ENCODE data around the gene KCNIP4. TPM values are rescaled to one million over a fixed set of nuclear protein-coding genes. Genes with fewer than 3 reads are reported as not detected.

Gene KCNIP4
- polyA plus RNA-seq, 2 donors = 0.12 TPM; not detected in 1

DNA sequence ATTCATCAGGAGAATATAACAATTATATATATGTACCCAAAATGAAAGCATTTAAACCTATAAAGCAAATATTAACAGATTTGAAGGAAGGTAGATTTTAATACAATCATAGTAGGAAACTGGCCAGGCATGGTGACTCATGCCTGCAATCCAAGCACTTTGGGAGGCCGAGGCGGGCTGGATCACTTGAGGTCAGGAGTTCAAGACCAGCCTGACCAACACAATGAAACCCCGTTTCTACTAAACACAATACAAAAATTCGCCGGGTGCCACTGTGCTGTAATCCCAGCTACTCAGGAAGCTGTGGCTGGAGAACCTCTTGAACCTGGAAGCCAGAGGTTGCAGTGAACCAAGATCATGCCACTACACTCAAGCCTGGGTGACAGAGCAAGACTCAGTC is 118.3 kb downstream of the KCNIP4 start:
- H3K4me3 ChIP-seq (ENCODE audit: low read depth in 1 of 2, low read length in 2 of 2) = no peak overlapping the region
- 76 to 84% methylated on average over 5 of the region's 5 CpGs for WGBS, 2 donors
- no peaks in the 10 kb centered on the region for H3K4me1 ChIP-seq (ENCODE audit: control insufficient read depth in 2 of 2, insufficient read depth in 2 of 2, low read length in 1 of 2)
- H3K27ac ChIP-seq (ENCODE audit: low read depth in 2 of 2, low read length in 1 of 2) = no peak overlapping the region
- H3K36me3 ChIP-seq (ENCODE audit: control insufficient read depth in 2 of 2, insufficient read depth in 2 of 2, low read length in 1 of 2) = no peaks in the 10 kb centered on the region
- H3K27me3 ChIP-seq (ENCODE audit: control insufficient read depth in 1 of 2, insufficient read depth in 2 of 2, low read length in 2 of 2) = no peaks in the 10 kb centered on the region
- H3K9me3 ChIP-seq (ENCODE audit: control insufficient read depth in 2 of 2, insufficient read depth in 1 of 2, low read depth in 1 of 2, low read length in 1 of 2) = no peaks in the 10 kb centered on the region

- 49 to 71% methylated on average over 3 of the region's 3 CpGs for WGBS, 2 donors
- H3K4me3 ChIP-seq (ENCODE audit: low read depth in 1 of 2, low read length in 2 of 2) = no peak overlapping the region
Measured at GRCh38 chr4:21827575-21827974, 121.0 kb downstream of the KCNIP4 start.

GRCh38 chr4:21826071-21826470 is 122.5 kb downstream of the KCNIP4 start:
- Histone ChIP-seq H3K9me3 (ENCODE audit: control insufficient read depth in 2 of 2, insufficient read depth in 1 of 2, low read depth in 1 of 2, low read length in 1 of 2) (no peaks in the 10 kb centered on the region), H3K4me1 (ENCODE audit: control insufficient read depth in 2 of 2, insufficient read depth in 2 of 2, low read length in 1 of 2) (no peaks in the 10 kb centered on the region), H3K27me3 (ENCODE audit: control insufficient read depth in 1 of 2, insufficient read depth in 2 of 2, low read length in 2 of 2) (no peaks in the 10 kb centered on the region), H3K27ac (ENCODE audit: low read depth in 2 of 2, low read length in 1 of 2) (no peak overlapping the region), H3K4me3 (ENCODE audit: low read depth in 1 of 2, low read length in 2 of 2) (no peak overlapping the region), H3K36me3 (ENCODE audit: control insufficient read depth in 2 of 2, insufficient read depth in 2 of 2, low read length in 1 of 2) (no peaks in the 10 kb centered on the region)
- WGBS, 2 donors = 76 to 77% methylated on average over 4 of the region's 4 CpGs

More at GRCh38 chr4:21827575-21827974, 121.0 kb downstream of the KCNIP4 start:
- Histone ChIP-seq H3K27me3 (ENCODE audit: control insufficient read depth in 1 of 2, insufficient read depth in 2 of 2, low read length in 2 of 2) (no peaks in the 10 kb centered on the region), H3K27ac (ENCODE audit: low read depth in 2 of 2, low read length in 1 of 2) (no peak overlapping the region), H3K36me3 (ENCODE audit: control insufficient read depth in 2 of 2, insufficient read depth in 2 of 2, low read length in 1 of 2) (no peaks in the 10 kb centered on the region), H3K4me1 (ENCODE audit: control insufficient read depth in 2 of 2, insufficient read depth in 2 of 2, low read length in 1 of 2) (no peaks in the 10 kb centered on the region), H3K9me3 (ENCODE audit: control insufficient read depth in 2 of 2, insufficient read depth in 1 of 2, low read depth in 1 of 2, low read length in 1 of 2) (no peaks in the 10 kb centered on the region)

GRCh38 chr4:21819086-21819485 is 129.5 kb downstream of the KCNIP4 start:
- Histone ChIP-seq H3K36me3 (ENCODE audit: control insufficient read depth in 2 of 2, insufficient read depth in 2 of 2, low read length in 1 of 2) (no peaks in the 10 kb centered on the region), H3K27me3 (ENCODE audit: control insufficient read depth in 1 of 2, insufficient read depth in 2 of 2, low read length in 2 of 2) (no peaks in the 10 kb centered on the region), H3K27ac (ENCODE audit: low read depth in 2 of 2, low read length in 1 of 2) (no peak overlapping the region), H3K4me1 (ENCODE audit: control insufficient read depth in 2 of 2, insufficient read depth in 2 of 2, low read length in 1 of 2) (no peaks in the 10 kb centered on the region), H3K4me3 (ENCODE audit: low read depth in 1 of 2, low read length in 2 of 2) (no peak overlapping the region), H3K9me3 (ENCODE audit: control insufficient read depth in 2 of 2, insufficient read depth in 1 of 2, low read depth in 1 of 2, low read length in 1 of 2) (no peaks in the 10 kb centered on the region)
- 40 to 49% methylated on average over 1 of the region's 1 CpG for WGBS, 2 donors

DNA sequence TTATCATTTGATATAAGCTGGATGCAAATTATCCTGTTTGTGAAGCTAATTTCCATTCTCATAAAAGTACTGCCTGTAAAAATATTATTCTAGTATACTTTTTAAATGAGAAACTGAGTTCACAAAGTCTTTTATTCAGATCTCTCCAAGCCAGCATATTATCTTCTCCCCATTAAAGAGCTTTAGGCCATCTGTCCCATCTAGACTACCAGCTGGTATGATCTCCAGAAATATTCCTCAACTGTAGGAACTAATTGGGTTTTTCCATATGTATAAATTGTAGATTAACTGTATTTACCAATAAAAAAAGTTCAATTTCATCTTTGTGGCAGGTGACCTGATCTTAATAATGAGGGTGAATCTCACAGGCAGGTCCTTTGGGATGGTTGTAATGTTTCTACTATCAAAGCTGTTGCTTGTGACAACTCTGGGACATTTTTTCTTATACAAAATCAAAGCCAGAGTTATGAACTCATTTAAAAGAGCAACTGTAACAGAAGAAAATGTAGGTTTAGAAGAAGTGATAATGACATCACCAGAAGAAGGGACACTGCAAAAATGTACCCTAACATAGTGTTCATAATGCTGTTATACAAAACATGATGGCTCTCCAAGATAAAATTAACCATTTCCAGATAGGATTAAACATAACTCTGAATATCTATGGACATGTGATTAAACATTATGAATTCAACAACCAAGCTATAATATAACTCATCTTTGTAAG is 132.8 kb downstream of the KCNIP4 start:
- no peaks in the 10 kb centered on the region for H3K27me3 ChIP-seq (ENCODE audit: control insufficient read depth in 1 of 2, insufficient read depth in 2 of 2, low read length in 2 of 2)
- H3K36me3 ChIP-seq (ENCODE audit: control insufficient read depth in 2 of 2, insufficient read depth in 2 of 2, low read length in 1 of 2) = no peaks in the 10 kb centered on the region
- H3K4me1 ChIP-seq (ENCODE audit: control insufficient read depth in 2 of 2, insufficient read depth in 2 of 2, low read length in 1 of 2) = no peaks in the 10 kb centered on the region
- H3K4me3 ChIP-seq (ENCODE audit: low read depth in 1 of 2, low read length in 2 of 2) = no peak overlapping the region
- H3K9me3 ChIP-seq (ENCODE audit: control insufficient read depth in 2 of 2, insufficient read depth in 1 of 2, low read depth in 1 of 2, low read length in 1 of 2) = no peaks in the 10 kb centered on the region
- H3K27ac ChIP-seq (ENCODE audit: low read depth in 2 of 2, low read length in 1 of 2) = no peak overlapping the region

DNA sequence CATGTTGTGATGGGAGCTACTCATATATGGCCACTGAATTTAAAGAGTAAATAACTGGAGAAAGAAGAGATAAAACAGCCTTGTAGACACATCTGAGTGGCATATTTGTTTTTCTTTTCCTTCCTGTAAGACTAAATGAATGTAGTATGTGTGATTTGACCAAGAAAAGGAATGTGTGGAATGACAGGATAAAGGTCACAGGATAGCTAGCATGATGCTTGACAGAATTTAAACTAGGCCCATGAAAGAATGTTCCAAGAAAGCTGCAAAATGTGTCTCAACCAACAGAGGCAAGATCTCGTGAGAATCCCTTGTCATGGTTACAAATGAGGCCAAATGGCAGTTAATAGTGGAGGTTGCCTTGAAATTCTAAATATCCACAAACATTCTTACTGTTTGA is 137.0 kb downstream of the KCNIP4 start:
- H3K27me3 ChIP-seq (ENCODE audit: control insufficient read depth in 1 of 2, insufficient read depth in 2 of 2, low read length in 2 of 2) = no peaks in the 10 kb centered on the region
- H3K9me3 ChIP-seq (ENCODE audit: control insufficient read depth in 2 of 2, insufficient read depth in 1 of 2, low read depth in 1 of 2, low read length in 1 of 2) = no peaks in the 10 kb centered on the region
- H3K4me3 ChIP-seq (ENCODE audit: low read depth in 1 of 2, low read length in 2 of 2) = no peak overlapping the region
- WGBS, 2 donors = 23 to 31% methylated on average over 1 of the region's 1 CpG
- no peak overlapping the region for H3K27ac ChIP-seq (ENCODE audit: low read depth in 2 of 2, low read length in 1 of 2)
- no peaks in the 10 kb centered on the region for H3K36me3 ChIP-seq (ENCODE audit: control insufficient read depth in 2 of 2, insufficient read depth in 2 of 2, low read length in 1 of 2)
- no peaks in the 10 kb centered on the region for H3K4me1 ChIP-seq (ENCODE audit: control insufficient read depth in 2 of 2, insufficient read depth in 2 of 2, low read length in 1 of 2)

GRCh38 chr4:21806991-21807390 is 141.6 kb downstream of the KCNIP4 start:
- no peak overlapping the region for H3K4me3 ChIP-seq (ENCODE audit: low read depth in 1 of 2, low read length in 2 of 2)
- no peaks in the 10 kb centered on the region for H3K9me3 ChIP-seq (ENCODE audit: control insufficient read depth in 2 of 2, insufficient read depth in 1 of 2, low read depth in 1 of 2, low read length in 1 of 2)
- no peaks in the 10 kb centered on the region for H3K36me3 ChIP-seq (ENCODE audit: control insufficient read depth in 2 of 2, insufficient read depth in 2 of 2, low read length in 1 of 2)
- no peaks in the 10 kb centered on the region for H3K4me1 ChIP-seq (ENCODE audit: control insufficient read depth in 2 of 2, insufficient read depth in 2 of 2, low read length in 1 of 2)
- H3K27me3 ChIP-seq (ENCODE audit: control insufficient read depth in 1 of 2, insufficient read depth in 2 of 2, low read length in 2 of 2) = no peaks in the 10 kb centered on the region
- WGBS, 2 donors = 87% methylated on average over 3 of the region's 3 CpGs
- no peak overlapping the region for H3K27ac ChIP-seq (ENCODE audit: low read depth in 2 of 2, low read length in 1 of 2)

DNA sequence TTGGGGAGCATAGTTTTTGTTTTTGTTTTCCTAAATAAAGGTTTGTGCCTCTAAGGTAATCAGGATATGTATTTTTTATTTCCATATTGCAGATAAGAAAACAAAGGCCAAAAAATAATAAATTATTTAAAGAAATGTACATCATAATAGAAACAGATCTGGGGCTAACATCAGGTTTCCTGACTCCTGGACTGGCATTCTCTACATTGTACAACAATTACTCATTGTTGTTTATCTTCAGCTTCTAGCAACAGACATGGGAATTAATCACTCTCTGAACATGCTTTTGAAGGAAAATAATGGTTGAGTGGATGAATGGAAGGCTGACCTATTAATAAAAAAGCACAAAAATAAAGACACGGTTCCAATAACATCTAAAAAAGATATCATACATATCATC is 146.2 kb downstream of the KCNIP4 start:
- Histone ChIP-seq H3K36me3 (ENCODE audit: control insufficient read depth in 2 of 2, insufficient read depth in 2 of 2, low read length in 1 of 2) (no peaks in the 10 kb centered on the region), H3K9me3 (ENCODE audit: control insufficient read depth in 2 of 2, insufficient read depth in 1 of 2, low read depth in 1 of 2, low read length in 1 of 2) (no peaks in the 10 kb centered on the region), H3K4me3 (ENCODE audit: low read depth in 1 of 2, low read length in 2 of 2) (no peak overlapping the region), H3K27ac (ENCODE audit: low read depth in 2 of 2, low read length in 1 of 2) (no peak overlapping the region), H3K4me1 (ENCODE audit: control insufficient read depth in 2 of 2, insufficient read depth in 2 of 2, low read length in 1 of 2) (no peaks in the 10 kb centered on the region), H3K27me3 (ENCODE audit: control insufficient read depth in 1 of 2, insufficient read depth in 2 of 2, low read length in 2 of 2) (no peaks in the 10 kb centered on the region)
- WGBS, 2 donors = 22 to 27% methylated on average over 1 of the region's 1 CpG

- H3K4me1 ChIP-seq (ENCODE audit: control insufficient read depth in 2 of 2, insufficient read depth in 2 of 2, low read length in 1 of 2) = no peaks in the 10 kb centered on the region
- H3K9me3 ChIP-seq (ENCODE audit: control insufficient read depth in 2 of 2, insufficient read depth in 1 of 2, low read depth in 1 of 2, low read length in 1 of 2) = no peaks in the 10 kb centered on the region
- no peak overlapping the region for H3K27ac ChIP-seq (ENCODE audit: low read depth in 2 of 2, low read length in 1 of 2)
- H3K27me3 ChIP-seq (ENCODE audit: control insufficient read depth in 1 of 2, insufficient read depth in 2 of 2, low read length in 2 of 2) = no peaks in the 10 kb centered on the region
- H3K36me3 ChIP-seq (ENCODE audit: control insufficient read depth in 2 of 2, insufficient read depth in 2 of 2, low read length in 1 of 2) = no peaks in the 10 kb centered on the region
- H3K4me3 ChIP-seq (ENCODE audit: low read depth in 1 of 2, low read length in 2 of 2) = no peak overlapping the region
- WGBS, 2 donors = 93 to 94% methylated on average over 5 of the region's 5 CpGs
Measured at GRCh38 chr4:21801661-21802385, 146.7 kb downstream of the KCNIP4 start.

DNA sequence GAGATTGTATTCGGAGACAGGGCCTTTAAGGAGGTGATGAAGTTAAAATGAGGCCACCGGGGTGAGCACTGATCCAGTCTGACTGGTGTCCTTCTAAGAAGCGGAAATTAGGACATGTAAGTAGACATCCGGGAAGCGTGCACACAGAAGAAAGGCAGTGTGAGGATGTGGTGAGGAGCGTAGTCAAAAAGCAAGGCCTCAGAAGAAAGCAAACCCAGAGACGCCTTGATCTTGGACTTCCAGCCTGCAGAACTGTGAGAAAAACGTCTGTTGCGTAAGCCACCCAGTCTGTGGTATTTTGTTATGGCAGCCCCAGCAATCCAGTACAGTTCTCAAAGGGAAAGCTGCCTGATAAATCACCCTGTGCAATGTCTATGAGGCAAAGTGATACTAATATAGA is 153.5 kb downstream of the KCNIP4 start:
- Histone ChIP-seq H3K27ac (ENCODE audit: low read depth in 2 of 2, low read length in 1 of 2) (no peak overlapping the region), H3K36me3 (ENCODE audit: control insufficient read depth in 2 of 2, insufficient read depth in 2 of 2, low read length in 1 of 2) (no peaks in the 10 kb centered on the region), H3K9me3 (ENCODE audit: control insufficient read depth in 2 of 2, insufficient read depth in 1 of 2, low read depth in 1 of 2, low read length in 1 of 2) (no peaks in the 10 kb centered on the region), H3K4me1 (ENCODE audit: control insufficient read depth in 2 of 2, insufficient read depth in 2 of 2, low read length in 1 of 2) (no peaks in the 10 kb centered on the region), H3K27me3 (ENCODE audit: control insufficient read depth in 1 of 2, insufficient read depth in 2 of 2, low read length in 2 of 2) (no peaks in the 10 kb centered on the region), H3K4me3 (ENCODE audit: low read depth in 1 of 2, low read length in 2 of 2) (no peak overlapping the region)
- WGBS, 2 donors = 79 to 80% methylated on average over 9 of the region's 9 CpGs
